HG02642 (cell line): ENCODE results near the gene PHLDA2.

Experiments used
- ATAC-seq: cut with Tn5 transposase; IDR thresholded peaks from one replicate; pipeline ENCODE4 v1.9.1; 2021; ENCODE audit warnings: mild to moderate bottlenecking; ENCODE audit not compliant: unreplicated experiment, poor library complexity

The PHLDA2 gene

GRCh38 chr11:2930704-2931419 is 1.6 kb upstream of the PHLDA2 start:
- peak; percentile 43 for ATAC-seq

GRCh38 chr11:2929950-2930703 is 907 bp upstream of the PHLDA2 start:
- peak; percentile 29 for ATAC-seq

- no peak for ATAC-seq
Measured at GRCh38 chr11:2929531-2929949, 320 bp upstream of the PHLDA2 start.

DNA sequence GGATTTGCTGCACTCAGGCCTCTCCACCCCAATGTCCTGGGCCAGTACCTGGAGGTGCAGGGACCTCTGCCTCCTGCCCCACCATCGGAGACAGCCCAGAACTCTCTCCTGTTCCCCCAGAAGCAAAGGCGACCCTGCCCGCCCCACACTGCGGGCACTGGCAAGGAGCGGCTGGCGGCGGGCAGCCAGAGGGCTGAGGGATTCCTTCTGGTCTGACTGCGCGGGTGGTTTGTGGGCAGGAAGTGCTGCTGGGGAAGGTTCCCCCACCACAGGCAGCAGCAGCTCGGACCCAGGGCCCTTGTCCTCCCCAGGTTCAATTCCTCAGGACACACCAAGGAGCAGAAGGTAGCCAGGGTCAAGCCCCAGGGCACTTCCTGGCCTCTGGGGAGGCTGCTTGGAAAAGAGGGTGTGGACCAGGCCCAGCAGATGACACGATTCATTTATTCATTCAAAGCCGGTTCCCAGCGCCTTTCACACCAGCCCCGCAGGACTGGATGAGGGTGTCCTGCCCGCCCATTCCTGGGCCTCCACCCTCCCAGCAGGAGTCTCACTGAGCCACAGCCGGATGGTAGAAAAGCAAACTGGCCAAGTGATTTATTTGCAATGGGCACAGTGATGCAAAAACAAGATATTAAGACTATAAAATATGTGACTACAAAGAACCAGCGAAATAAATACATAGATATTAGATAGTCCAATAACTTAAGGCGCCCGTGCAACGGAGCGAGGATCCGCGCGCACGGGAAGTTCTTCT is 1.2 kb downstream of the PHLDA2 start:
- no peak for ATAC-seq

DNA sequence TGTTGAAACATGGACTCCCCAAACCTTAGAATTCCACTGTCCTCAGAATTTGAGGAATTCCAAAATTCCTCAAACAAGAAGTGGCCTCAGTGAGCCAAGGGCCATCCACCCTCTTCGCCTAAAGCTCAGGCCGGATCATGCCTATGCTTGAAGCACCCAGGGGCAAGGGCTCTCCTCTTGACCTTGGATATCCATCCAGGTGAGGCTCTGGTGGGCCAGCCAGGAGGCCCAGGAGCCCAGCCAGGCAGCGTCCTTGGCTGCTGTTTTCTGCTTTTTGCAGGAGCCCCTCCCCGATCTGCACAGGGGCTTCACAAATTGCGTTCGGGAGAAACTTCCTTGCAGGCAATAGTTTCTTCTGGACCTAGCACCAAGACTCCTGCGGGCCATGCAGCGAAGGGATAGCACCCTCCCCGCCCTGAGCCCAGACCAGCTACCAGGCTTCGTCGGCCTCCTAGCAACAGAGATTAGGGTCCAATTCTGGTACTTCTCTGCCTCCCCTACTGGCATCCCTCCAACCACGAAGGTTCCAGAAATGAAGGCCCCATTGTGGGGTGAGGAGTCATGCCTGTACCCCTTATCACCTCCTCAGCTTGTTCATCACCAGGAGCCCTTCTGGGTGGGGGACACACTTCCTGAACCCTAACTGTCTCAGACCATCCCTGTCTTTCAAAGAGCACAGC is 2.0 kb downstream of the PHLDA2 start:
- ATAC-seq, result no peak

GRCh38 chr11:2926611-2927051 is 2.6 kb downstream of the PHLDA2 start:
- ATAC-seq, result no peak

DNA sequence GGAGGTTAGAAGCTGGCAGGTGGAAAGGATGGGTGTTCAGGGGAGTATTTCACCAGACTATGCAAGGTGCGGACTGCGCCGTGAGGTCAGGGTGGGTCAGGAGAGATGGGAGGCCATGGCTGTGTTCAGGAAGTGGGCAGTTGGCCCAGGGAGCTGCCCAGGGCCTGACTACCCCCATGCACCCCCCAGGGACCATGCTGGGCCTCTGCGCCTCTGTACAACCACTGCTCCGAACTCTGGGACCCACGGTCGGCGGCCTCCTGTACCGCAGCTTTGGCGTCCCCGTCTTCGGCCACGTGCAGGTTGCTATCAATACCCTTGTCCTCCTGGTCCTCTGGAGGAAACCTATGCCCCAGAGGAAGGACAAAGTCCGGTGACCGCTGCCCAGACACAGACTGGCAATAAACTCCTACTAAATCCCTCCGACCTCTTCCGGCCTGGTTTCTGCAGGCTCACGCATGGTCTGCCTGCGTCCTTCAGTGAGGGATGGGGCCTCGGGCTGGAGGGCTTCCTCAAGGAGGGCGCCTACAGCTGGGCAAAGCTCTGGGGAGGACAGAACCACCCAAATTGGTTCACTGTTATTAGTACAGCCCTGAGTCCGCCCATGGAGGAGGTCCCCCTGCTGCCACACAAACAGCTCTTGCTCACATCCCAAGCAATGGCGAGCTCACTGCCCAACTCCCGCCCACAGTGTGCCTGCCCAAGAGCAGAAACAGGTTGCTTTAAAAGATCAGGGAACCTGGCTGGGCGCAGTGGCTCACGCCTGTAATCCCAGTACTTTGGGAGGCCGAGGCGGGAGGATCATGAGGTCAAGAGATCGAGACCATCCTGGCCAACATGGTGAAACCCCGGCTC is 4.2 kb downstream of the PHLDA2 start:
- no peak for ATAC-seq

- no peak for ATAC-seq
Measured at GRCh38 chr11:2924381-2924780, 4.8 kb downstream of the PHLDA2 start.

GRCh38 chr11:2923446-2924375 is 5.5 kb downstream of the PHLDA2 start:
- no peak for ATAC-seq

DNA sequence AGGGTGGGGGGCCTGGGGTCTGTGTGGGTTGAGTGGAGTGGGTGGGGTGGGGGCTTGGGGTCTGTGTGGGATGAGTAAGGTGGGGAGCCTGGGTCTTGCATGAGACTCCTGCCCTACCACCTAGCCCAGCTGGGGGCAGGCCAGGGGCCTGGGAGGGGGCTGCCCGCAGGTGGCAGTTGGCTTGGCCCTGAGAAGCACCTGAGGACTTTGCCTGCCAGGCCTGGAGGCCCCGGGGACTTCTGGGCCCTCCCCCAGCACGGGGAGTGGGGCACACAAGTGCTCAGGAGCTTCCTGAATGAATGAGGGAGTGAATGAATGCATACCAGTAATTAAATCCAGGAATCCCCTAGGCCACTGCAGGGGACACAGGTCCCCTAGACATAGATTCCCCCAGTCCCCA is 6.6 kb downstream of the PHLDA2 start:
- no peak for ATAC-seq

DNA sequence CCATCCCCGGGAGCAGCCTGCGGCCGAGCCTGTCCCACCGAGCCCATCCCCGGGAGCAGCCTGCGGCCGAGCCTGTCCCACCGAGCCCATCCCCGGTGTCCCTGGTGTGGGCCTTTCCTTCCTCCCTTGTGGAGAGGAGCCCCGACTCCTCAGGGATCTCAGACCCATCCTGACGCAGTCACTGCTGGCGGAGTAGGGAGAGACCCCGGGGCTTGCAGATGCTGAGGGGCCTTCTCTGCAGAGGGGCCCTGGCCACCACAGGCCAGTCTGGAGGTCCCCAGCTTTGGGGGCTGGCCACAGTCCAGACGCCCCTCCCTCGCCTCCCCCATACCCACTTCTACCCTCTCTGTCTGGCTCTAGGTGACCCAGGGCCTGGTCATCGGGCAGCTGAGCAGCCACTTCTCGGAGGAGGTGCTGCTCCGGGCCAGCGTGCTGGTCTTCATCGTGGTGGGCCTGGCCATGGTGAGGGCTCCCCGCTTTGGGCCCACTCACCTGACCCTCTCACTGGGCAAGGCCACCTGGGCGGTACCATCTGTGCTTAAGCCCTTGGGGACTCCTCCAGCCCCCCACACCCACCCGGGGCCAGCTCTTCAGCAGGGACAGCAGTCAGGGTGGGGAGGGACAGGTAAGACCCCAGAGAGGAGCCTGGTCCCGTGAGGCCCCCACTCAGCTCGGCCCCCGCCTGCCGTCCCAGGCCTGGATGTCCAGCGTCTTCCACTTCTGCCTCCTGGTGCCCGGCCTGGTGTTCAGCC is 7.3 kb downstream of the PHLDA2 start:
- ATAC-seq, result no peak

DNA sequence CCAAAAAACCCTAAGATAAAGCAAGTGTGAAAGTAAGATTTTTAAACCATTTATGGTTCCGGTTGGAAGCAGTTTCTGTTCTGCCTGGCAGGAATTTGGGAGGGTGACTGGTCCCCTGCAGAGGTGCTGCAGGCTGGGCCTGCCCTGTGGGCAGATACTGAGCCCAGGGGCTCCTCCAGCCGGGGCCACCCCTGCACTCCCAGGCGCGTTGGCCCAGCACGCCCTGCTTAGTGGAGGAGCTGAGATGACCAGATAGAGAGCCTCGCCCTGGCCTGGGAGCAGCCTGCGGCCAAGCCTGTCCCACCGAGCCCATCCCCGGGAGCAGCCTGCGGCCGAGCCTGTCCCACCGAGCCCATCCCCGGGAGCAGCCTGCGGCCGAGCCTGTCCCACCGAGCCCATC is 8.0 kb downstream of the PHLDA2 start:
- no peak for ATAC-seq

DNA sequence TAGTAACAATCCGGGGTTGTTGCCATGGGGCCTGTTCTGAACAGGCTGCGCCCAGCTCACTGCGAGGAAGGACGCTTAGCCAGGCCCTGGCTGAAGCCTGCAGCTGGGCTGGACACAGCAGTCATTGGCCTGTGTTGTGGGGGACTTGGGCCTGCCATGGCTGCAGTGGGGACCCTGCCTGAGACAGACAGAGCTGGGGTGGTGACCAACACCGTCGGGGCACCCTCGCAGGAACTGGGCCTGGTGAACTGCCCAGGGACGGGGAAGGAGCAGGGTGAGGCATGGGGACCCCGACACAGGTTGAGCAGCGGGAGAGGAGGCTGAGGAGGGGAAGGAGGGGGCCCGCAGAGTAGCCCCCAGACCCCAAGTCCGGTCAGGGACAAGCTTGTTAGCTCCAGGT is 8.9 kb downstream of the PHLDA2 start:
- no peak for ATAC-seq

DNA sequence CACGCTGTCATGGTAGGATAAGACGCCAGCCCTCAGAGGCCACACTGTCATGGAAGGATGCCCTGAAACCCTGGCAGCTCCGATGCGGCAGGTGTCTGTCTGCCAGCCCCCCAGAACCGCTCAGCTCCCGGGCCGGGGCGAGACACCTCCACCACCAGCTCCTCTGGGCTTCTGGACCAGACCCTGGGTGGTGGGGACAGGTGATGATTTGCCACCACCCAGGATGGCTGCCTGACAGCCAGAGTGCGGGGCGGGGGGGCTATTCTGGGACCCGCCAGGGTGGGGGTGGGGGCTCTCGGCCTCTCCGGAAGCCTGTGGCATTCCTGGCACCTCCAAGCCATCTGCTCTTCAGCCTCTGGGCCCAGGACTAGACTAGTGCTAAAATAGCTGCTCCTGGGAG is 9.4 kb downstream of the PHLDA2 start:
- ATAC-seq, result no peak

DNA sequence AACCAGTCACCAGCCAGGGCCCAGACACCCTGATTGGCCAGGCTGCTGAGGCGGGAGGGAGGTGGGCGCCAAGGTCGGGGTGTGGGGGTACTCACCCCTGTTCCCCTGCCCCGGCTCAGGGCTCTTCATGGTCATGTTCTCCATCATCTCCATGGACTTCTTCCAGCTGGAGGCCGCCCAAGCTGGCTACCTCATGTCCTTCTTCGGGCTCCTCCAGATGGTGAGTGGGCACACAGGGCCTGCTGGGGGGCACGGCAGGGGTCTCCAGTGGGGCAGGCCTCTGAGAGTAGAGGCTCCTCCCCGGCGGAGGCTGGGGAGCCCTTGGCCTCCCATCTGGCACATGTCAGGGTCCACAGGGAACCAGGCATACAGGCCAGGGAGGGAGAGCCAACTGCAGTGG is 10.0 kb downstream of the PHLDA2 start:
- ATAC-seq, result no peak

DNA sequence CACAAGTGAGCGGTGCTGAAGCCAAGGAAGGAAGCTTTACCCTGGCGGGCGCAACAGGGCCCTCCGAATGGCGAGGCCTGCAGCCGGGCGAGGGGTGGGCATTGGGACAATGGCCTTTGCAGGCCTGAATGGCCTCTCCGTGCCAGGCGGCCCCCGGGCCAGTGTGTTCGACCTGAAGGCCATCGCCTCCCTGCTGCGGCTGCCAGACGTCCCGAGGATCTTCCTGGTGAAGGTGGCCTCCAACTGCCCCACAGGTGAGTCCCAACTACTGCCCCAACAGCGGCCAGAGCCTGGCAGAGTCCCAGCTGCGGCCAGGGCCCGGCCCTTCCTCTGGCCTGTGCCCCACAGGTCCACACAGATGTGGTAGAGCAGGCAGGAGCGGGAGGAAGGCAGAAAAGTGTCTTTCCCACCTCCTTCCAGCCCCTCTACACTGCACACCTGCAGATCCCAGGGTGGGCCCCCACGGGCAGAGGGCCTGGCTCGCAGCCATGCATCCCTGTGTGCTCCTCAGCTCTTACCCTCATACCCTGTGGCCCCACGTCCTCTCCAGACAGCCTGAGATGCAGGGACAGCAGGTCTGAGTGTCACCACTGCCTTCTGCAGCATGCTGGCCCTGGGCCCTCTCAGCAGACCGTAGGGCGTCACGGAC is 11.3 kb downstream of the PHLDA2 start:
- no peak for ATAC-seq

DNA sequence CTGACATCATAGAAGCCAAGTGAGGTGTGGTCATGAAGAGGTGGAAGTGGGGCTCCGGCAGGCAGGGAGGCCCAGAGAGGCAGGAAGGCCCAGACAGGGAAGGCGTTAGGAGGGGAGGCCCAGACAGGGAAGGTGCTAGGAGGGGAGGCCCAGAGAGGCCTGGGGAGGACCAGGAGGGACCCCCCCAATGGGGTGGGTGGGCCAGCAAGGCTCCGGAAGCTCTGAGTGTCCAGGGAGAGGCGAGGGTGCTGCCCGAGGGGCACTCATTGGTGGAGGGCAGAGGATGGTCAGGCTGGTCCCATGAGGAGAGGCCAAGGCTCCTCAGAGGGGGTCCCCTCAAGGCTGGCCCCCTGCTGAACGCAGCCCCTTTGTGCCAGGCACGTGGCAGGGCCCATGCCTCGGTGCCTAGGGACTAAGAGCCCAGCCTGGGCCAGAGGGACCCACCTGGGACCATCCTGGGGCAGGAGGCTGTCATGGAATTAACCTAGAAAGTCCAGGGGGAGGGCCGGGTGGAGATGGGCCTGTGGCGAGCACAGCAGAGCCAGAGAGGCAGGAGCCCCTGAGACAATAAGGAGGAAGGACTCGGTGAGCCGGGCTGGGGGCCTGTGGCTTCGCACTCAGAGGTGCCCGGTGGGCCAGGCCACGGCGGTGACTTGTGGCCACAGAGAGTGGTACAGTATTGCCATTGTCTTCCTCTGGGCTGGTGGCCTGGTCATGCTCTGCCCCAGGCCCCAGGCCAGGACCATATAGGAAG is 12.2 kb downstream of the PHLDA2 start:
- ATAC-seq, result no peak
